LNCaP clone FGC (cell line): ENCODE data around the gene NRCAM.

Experiments
- DNase-seq: peaks from one replicate; pipeline ENCODE4 v3.0.0-alpha.2; 2011; ENCODE audit warnings: low read depth
- H3K4me3 ChIP-seq: 2 replicates; pipeline ENCODE4 v1.5.1; 2011; ENCODE audit warnings: mild to moderate bottlenecking, low read depth, low read length, control low read depth
- TF ChIP-seq, protein P1 (sequence below): IDR thresholded peaks from 2 replicates; pipeline ENCODE4 v1.5.1; 2012; ENCODE audit warnings: mild to moderate bottlenecking; ENCODE audit not compliant: control insufficient read depth, insufficient read depth; ENCODE audit errors: extremely low read depth

The NRCAM gene

DNA sequence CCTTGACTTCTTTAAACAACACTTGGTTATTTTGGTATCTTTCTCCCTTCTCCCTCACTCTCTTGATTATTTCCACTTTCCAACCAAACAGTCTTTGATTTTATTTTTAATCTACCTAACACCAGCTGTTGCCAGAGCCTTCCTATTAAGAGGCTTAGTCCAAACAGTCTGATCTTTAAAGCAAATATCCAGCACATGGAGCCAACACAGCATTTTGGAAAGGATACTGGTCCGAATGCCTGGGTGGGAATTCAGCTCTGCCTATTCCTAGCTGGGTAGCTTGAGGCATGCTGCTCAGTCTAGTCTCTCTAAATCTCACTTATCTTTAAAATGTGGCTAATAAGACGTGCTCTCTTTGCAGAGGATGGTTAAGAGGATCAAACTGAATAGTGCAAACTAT is 129.3 kb downstream of the NRCAM start:
- H3K4me3 ChIP-seq = no peak overlapping the region
- DNase-seq = no peak
- TF ChIP-seq, protein P1, sequence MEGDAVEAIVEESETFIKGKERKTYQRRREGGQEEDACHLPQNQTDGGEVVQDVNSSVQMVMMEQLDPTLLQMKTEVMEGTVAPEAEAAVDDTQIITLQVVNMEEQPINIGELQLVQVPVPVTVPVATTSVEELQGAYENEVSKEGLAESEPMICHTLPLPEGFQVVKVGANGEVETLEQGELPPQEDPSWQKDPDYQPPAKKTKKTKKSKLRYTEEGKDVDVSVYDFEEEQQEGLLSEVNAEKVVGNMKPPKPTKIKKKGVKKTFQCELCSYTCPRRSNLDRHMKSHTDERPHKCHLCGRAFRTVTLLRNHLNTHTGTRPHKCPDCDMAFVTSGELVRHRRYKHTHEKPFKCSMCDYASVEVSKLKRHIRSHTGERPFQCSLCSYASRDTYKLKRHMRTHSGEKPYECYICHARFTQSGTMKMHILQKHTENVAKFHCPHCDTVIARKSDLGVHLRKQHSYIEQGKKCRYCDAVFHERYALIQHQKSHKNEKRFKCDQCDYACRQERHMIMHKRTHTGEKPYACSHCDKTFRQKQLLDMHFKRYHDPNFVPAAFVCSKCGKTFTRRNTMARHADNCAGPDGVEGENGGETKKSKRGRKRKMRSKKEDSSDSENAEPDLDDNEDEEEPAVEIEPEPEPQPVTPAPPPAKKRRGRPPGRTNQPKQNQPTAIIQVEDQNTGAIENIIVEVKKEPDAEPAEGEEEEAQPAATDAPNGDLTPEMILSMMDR = no peak

DNA sequence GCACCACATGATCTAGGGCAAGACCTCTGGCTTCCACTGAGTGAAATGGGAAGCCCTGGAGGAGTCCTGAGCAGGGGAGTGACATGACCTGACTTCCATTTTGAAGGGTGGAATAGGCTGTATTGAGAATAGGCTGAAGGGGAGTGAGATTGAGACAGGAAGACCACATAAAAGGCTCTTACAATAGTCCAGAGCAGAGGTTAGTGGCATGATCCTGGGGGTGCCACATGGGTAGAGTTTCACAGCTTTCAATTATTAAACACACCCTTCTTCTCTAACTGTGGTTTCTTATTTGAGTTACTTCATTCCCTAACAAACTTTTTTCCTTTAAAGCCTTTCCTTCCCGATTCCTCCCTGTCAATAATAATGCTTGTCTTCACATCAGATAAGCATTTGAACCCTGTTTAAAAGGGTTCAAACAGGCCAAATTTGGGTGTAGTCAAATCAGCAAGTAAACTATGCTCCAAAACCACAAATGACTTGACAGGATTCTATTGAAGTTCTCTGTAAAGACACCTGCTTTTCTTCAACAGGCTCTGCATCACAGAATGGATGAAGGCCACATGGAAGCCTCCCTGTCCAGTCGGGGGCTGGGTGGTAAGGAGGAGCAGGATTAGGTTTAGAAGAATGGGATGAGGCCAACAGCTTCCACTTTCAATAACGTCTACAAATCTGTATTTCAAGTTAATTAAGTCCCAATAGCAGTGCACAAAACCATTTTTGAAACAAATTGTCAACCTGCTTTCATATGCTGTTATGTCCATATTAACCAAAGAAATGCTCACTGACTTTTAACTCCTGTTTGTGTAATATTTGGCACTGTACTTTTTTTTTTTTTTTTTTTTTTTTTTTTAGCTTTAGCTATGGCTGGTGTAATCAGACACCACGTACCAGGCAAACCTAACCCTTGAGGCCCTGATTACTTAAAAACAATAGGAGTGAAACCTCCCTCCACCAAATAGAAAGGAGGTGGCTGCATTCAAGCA is 131.9 kb downstream of the NRCAM start:
- TF ChIP-seq, protein P1 = no peak
- DNase-seq = no peak
- H3K4me3 ChIP-seq = no peak overlapping the region

DNA sequence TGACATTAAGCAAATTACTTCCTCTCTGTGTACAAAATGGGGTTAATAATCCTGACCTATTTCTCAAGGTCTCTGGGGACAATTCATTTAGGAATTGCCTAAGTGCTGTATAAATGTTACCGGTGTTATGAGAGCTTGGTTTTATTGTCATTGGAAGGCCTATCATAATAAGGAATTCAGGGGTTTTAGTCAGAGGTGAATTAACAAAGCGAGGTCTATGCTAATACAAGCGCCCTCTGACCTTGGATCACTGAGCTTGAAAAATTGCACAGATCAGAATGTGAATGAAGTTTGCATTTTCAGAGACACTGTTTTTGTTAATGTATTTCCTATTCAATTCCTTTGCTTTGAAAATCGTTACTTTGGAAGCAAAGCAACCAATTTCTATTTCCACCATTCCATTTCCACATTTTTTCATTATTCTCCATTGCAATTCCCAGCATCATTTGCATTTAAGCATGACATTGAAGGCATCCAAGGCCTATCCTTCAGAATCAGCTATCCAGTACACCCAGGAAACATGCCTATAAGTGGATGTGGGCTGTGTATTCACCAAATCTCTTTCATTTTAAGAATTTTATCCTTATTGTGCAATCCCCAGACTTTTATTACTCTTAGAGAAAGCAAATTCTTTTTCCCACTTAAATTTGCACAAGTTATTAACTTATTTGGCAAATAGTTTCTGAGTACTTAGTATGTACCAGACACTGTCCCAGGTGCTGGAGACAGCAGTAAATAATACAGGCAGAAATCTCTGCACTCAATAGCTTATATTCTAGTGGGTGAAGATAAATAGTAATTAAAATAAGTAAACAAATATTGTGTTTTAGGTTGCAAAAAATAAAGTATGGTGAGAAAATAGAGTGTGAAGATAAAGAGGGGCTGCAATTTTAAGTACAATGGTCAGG is 133.1 kb downstream of the NRCAM start:
- DNase-seq = no peak
- TF ChIP-seq, protein P1 = no peak
- no peak overlapping the region for H3K4me3 ChIP-seq

DNA sequence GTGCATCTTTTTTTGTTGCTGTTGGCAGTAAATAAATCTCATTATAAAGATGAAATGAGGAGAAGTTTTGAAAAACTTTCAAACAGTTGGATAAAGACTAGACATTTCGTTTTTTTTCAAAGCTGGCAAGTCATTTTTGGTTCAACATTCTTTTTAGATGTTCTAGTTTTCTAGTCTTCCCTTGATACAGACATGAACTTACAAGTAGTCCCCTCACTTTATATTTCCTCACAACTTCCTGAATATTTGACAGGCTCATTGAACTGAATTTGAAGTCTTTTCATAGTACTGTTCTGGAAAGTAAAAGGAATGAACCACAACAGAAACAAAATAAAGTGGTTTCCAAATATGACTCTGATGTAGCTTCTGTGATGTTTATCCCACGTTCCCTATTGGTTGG is 134.2 kb downstream of the NRCAM start:
- TF ChIP-seq, protein P1 = no peak
- no peak overlapping the region for H3K4me3 ChIP-seq
- DNase-seq = no peak

DNA sequence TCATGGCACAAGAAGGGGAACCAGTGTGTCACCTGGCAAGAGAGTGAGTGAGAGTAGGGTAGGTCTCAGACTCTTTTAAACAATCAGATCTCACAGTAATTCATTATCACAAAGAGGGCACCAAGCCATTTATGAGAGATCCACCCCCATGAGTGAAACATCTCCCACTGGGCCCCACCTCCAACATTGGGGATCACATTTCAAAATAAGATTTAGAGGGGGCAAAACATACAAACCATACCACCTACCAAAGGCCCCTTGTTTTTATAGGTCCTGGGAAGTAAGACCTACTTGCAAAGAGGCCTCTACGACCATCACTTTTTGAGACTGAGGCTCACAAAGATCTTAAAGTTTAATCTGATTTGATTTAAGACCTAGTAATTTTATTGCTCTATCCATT is 134.9 kb downstream of the NRCAM start:
- no peak overlapping the region for H3K4me3 ChIP-seq
- DNase-seq = no peak
- TF ChIP-seq, protein P1 = no peak

DNA sequence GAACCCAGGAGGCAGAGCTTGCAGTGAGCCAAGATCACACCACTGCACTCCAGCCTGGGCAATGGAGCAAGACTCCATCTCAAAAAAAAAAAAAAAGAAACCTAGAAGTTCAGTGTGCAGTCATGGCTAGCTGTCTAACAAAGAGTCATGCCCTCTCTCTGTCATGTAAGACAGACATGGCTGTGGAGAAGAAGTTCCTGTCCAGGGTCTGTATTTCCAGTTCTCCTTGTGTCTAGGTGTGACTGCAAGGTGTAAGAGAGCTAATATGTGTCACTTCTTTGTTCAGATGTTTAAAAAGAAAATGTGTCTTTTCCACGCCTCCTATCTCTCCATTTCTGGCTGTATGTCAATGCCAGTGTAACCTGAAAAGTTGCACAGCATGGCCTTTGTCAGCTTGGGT is 139.5 kb downstream of the NRCAM start:
- no peak for DNase-seq
- TF ChIP-seq, protein P1 = no peak
- H3K4me3 ChIP-seq = no peak overlapping the region
